HG02870 (cell line): Measurements from ENCODE around the gene PRDM10.

Source experiments
- ATAC-seq: cut with Tn5 transposase; IDR thresholded peaks from one replicate; pipeline ENCODE4 v1.9.1; 2021; ENCODE audit warnings: mild to moderate bottlenecking, moderate library complexity; ENCODE audit not compliant: unreplicated experiment

The PRDM10 gene

GRCh38 chr11:130008326-130008725, 5.7 kb upstream of the PRDM10 start:
- no peak for ATAC-seq

- no peak for ATAC-seq
These were observed 4.3 kb upstream of the PRDM10 start for GRCh38 chr11:130006929-130007328.

- no peak for ATAC-seq
These were observed 1.0 kb upstream of the PRDM10 start for GRCh38 chr11:130003717-130004001.

GRCh38 chr11:130002846-130003716, 446 bp upstream of the PRDM10 start:
- peak; percentile 70 for ATAC-seq

GRCh38 chr11:130001461-130002351, 929 bp downstream of the PRDM10 start:
- ATAC-seq = peak; percentile 19

- ATAC-seq = no peak
These were observed 2.0 kb downstream of the PRDM10 start for GRCh38 chr11:130000552-130001176.

- ATAC-seq = no peak
These were observed 3.2 kb downstream of the PRDM10 start for GRCh38 chr11:129999407-129999806.

- ATAC-seq = no peak
These were observed 3.7 kb downstream of the PRDM10 start for GRCh38 chr11:129998905-129999304.

GRCh38 chr11:129998107-129998506, 4.5 kb downstream of the PRDM10 start:
- no peak for ATAC-seq

GRCh38 chr11:129997513-129997912, 5.1 kb downstream of the PRDM10 start:
- ATAC-seq = no peak

- ATAC-seq = no peak
These were observed 6.3 kb downstream of the PRDM10 start for GRCh38 chr11:129996113-129996870.

- ATAC-seq = no peak
These were observed 7.5 kb downstream of the PRDM10 start for GRCh38 chr11:129995163-129995562.

- ATAC-seq = peak; percentile 58
These were observed 10.3 kb downstream of the PRDM10 start for GRCh38 chr11:129992161-129992944.

GRCh38 chr11:129989149-129989813, 13.4 kb downstream of the PRDM10 start:
- ATAC-seq = no peak

- ATAC-seq = no peak
These were observed 14.7 kb downstream of the PRDM10 start for GRCh38 chr11:129987950-129988349.

GRCh38 chr11:129985823-129986222, 16.8 kb downstream of the PRDM10 start:
- ATAC-seq = no peak

- no peak for ATAC-seq
These were observed 22.5 kb downstream of the PRDM10 start for GRCh38 chr11:129980086-129980485.

- ATAC-seq = no peak
These were observed 23.5 kb downstream of the PRDM10 start for GRCh38 chr11:129979046-129979605.

GRCh38 chr11:129978447-129978846, 24.2 kb downstream of the PRDM10 start:
- ATAC-seq = no peak
